Glomerular visceral epithelial cell (primary cell): Measurements from ENCODE around the gene AIPL1.

Experiments
- DNase-seq: peaks from one replicate; pipeline ENCODE4 v3.0.0-alpha.2; 2016; ENCODE audit errors: extremely low spot score

The AIPL1 gene

GRCh38 chr17:6421700-6422604 lies 13.0 kb downstream of the AIPL1 start:
- peak; percentile 83 for DNase-seq

DNA sequence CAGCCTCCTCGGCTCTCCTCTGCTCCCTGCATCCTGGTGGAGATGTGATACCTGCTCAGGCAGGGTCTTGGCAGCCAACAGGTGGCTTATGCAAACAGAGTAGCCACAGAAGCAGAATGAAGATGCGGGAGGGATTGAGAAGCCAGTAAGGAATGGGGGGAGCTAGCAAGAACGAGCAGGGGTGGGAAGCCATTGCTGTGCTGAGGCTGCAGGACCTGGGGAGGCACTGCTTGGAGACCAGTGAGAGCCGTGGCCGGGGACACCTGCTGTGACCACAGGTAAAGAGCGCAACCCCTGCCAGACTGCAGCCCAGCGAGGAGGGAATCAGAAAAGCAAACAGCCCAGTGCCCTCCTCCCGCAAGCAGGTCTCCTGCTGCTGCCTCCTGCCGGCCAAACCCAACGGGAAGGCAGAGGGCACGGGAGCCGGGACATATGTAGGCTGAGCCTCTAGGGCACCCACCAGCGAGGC lies 14.7 kb downstream of the AIPL1 start:
- no peak for DNase-seq

DNA sequence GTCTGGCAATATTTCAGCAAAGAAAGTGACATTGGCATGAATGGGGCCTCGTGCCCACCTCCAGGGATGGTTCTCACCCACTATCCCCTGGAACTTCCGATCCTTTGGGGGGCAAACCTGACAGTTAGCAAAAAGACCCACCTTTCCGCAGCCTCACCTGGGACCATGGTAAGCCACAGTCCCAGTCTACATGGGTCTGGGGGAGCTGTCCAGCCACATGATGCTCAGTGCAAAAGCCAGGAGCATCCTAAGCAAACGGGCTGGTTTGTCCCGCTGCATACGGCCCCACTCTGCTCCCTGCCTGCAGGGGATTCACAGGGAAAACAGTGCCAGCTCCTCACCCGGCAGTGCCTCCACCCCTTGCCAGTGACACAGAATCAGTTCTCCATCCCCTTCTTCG lies 19.3 kb downstream of the AIPL1 start:
- DNase-seq = no peak

DNA sequence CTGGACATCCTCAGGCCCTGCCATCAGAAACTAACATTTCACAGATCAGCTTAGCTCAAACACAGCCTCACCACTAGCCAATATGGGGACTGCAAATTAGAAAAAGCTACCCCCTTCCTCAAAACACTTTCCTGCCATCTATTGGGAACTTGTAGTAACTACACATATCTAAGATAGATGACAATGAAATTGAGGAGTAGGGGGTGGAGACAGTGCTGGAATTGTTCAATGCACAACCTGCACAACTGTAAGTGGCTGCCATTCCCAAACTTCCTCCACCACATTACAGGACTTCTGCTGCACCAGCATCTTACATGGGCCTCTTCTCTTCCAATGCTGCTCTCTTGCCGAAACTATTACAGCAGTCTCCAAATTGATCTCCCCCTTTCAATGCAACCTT lies 21.9 kb downstream of the AIPL1 start:
- peak; percentile 40 for DNase-seq

DNA sequence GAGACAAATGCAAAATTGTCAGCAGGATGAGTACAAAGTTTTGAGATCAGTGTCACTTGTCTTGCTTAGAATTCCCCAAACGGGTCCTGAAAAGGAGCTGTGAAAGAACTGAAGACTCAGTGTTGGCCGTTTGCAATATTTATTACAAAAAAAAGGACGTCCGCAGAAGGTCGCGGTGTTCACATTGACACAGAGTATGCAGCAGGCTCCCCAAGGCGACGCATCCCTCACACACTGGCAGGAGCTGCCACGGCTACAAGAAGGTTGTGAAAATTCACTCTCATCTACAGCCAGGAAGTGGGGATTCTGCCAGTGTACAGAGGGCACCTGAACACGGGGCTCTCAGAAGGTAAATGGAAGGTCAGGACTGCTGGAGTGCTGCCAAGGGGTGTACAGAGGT lies 26.2 kb downstream of the AIPL1 start:
- no peak for DNase-seq

DNA sequence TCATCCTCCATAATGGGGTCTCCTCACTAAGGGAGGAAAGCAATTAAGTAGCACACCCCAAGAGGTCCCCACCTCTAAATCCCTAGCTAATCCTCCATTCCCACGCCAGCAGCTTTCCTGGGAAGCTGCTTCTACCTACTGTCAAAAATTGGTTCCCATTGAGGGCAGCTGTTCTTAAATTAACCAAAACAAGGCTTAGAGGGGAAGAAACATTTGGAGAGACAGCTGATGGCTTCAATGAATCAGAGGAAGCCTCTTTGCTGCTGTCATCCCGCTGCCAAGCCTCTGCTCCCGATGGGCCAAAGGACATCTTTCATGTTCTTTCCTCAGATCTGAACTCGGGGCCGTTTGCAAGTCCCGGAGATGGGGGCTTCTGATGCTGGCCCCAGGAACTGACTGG lies 26.6 kb downstream of the AIPL1 start:
- DNase-seq = no peak

- DNase-seq = no peak
Observed at GRCh38 chr17:6402258-6402657, 32.7 kb downstream of the AIPL1 start.

- DNase-seq = no peak
Observed at GRCh38 chr17:6398955-6399354, 36.0 kb downstream of the AIPL1 start.

DNA sequence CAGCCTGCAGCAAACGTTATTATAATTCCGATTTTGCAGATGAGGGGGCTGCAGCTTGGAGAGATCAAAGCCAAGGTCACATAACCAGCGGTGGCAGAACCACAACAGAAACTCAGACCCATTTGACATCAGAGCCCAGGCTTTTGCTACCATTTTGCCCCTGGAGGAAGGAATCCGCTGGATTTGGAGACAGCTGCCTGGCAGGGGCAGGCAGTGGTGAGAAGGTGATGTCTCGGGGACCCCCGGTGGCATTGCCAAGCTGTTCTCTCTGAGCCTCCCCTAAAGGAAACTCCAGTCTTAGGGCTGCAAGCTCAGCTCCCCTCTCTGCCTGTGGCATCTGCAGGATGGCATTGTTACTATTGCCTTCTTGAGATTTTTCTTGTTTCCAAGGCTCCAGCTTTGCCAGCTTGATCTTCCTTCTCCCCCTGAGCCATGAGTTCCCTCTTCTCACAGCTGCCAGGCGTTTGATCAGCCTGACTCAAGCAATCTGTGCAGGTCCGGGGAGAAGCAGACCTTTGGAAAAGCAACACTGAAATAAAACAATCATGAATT lies 40.8 kb downstream of the AIPL1 start:
- DNase-seq = no peak

GRCh38 chr17:6393351-6393952 lies 41.5 kb downstream of the AIPL1 start:
- DNase-seq = no peak

GRCh38 chr17:6392609-6393350 lies 42.1 kb downstream of the AIPL1 start:
- no peak for DNase-seq

- no peak for DNase-seq
Observed at GRCh38 chr17:6388416-6388815, 46.5 kb downstream of the AIPL1 start.

DNA sequence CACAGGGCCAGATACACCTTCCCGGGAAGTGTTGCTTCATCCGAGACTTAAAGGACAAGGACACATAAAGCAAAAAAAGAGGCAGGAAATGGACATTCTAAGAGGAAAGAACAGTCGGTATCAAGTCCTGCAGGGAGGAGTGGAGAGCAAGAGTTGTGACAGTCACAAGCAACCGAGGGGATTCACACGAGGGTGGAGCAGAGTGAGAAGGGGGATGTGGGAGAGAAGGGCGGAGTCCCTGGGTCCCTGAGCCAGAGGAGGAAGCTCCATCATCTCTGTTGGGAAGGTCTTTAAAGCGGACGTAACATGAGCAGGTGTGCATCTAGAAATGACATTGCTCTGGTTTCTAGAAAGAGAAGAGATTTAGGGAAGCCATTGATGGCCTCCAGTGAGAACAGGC lies 47.1 kb downstream of the AIPL1 start:
- no peak for DNase-seq

GRCh38 chr17:6387442-6387841 lies 47.5 kb downstream of the AIPL1 start:
- DNase-seq = no peak

DNA sequence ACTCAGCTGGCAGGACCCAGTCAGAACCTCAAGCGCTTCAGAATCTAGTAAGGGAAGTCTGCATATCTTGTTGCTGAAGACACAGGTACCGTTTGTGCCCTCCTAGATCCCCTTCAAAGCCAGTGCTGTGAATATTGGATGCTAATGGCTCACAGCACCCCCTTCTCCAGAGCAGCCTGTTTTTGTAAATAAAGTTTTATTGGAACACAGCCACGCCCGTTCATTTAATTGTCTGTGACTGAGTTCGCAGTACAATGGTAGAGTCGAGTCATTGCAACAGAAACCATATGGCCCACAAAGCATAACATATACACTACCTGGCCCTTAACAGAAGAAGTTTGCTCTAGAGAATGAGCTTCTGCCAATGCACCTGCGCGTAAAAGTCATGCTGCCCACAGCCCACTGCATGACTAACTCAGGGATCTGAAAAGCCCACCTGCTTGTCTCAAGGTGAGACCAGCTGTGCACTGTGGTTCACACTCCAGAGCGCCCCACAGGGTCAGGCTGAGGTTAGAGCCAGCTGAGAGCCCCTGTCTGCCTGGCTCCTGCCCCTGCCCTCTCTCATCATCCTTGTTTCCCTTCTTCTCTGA lies 48.8 kb downstream of the AIPL1 start:
- no peak for DNase-seq

DNA sequence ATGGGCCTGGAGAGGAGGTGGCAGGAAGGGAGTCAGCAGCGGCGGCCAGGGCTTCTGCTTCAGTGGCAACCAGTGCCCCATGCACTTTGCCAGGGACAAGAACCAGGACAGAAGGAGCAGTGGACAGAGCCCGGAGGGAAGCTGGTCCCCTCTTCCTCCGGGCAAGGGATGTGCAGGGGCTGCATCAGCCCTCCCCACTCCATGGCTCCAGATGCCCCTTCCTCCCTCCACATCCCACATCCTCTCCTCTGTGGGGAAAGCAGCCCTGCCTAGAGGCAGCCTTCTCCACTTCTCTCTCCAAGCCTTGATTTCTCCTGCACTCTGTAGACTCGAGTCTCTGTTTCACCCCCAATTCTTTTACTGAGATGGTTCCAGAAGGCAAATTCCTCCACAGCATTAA lies 50.4 kb downstream of the AIPL1 start:
- no peak for DNase-seq

DNA sequence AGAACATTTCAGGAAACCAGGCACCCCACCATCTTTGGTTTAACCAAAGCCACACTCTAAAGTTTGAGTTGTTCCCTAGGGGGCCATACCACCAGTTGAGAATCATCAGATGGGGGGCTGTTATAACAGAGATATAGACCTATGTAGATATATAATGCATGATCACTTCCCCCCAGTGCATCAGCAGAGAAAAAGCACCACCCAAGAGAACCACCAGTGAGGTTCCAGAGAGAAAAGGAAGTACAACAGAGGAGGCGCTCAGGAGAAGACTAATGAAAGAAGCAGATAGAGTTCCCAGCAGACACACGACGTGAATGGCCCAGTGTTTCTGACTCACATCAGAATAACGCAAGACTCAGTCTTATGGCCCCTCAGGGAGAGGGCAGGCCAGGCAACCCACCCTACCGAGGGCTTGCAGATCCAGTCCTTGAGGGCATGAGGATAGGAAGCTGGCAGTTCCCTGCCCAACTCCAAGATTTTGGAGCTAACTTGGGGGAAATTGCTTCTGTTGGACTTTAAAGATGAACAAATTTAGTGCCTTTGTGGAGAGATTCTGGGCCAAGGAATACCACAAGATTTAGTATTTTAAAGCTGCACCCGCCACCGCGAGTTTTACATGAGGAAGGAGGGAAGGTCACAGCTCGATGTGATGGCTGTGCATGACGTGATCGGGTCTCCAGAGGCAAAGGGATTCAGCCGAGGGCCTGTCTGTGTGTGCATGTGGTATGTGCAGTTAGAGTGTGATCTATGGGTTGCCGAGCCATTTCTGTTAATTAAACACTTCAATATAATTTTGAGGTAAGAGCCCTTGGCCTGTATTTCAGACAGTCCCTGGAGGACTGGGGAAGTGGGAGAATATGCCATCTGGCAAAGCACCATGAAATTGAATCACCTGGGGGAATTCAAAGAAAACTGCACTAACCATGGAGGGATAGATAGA lies 53.1 kb downstream of the AIPL1 start:
- no peak for DNase-seq

GRCh38 chr17:6380915-6381438 lies 53.9 kb downstream of the AIPL1 start:
- DNase-seq = no peak

DNA sequence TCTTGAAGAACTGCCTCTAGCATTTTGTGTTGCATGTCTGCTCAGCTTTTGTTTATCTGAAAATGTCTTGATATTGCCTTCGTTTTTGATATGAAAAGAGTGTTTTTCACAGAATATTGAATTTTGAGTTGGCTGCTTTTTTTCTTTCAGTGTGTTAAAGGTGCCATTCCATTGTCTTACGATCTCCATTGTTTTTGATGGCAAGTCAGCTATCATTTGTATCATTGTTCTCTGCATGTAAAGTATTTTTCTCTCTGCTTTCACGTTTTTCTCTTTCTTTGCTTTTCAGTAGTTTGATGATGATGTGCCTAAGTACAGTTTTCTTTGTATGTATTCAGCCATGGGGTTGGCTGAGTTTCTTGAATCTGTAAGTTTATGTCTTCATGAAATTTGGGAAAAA lies 57.0 kb downstream of the AIPL1 start:
- no peak for DNase-seq

GRCh38 chr17:6376931-6377361 lies 58.0 kb downstream of the AIPL1 start:
- DNase-seq = no peak
